ENCODE results near the gene NEURL1. TPM values are rescaled to one million over a fixed set of nuclear protein-coding genes. Genes with fewer than 3 reads are reported as not detected.

NEURL1 gene
- total RNA-seq, 3 donors from 2014 or later (not counting 1 experiment from before 2014, with no cell fraction given): 0.95 to 8.5 (median 1.5) TPM

- H3K27ac ChIP-seq (ENCODE audit: low read length): no peak overlapping the region
- Mint-ChIP-seq H3K4me1 (peaks cover 5 to 8% of the 10 kb centered on the region in 2 donors), H3K4me3 (peak overlapping the region; percentile 83), H3K9me3 (no peaks in the 10 kb centered on the region), H3K36me3 (no peaks in the 10 kb centered on the region), H3K27me3 (ENCODE audit: low read depth in 2 of 2) (peaks cover 15 to 30% of the 10 kb centered on the region in 2 donors), H3K27ac (no peak overlapping the region)
- no peaks in the 10 kb centered on the region for H3K36me3 ChIP-seq (ENCODE audit: control insufficient read depth, insufficient read depth, low read length)
- H3K27me3 ChIP-seq (ENCODE audit: control insufficient read depth, insufficient read depth, low read length): peaks cover 3% of the 10 kb centered on the region
- no peak for TF ChIP-seq CTCF (IDR thresholded peaks at IDR 0.05)
- H3K4me1 ChIP-seq (ENCODE audit: control insufficient read depth, insufficient read depth, low read length): peaks cover 16% of the 10 kb centered on the region
- H3K9me3 ChIP-seq (ENCODE audit: control insufficient read depth, insufficient read depth, low read length): no peaks in the 10 kb centered on the region
- intact Hi-C loops (cut with micrococcal nuclease): no loop called here
- WGBS (ENCODE audit: insufficient coverage): 7% methylated on average over 40 of the region's 44 CpGs
- DNase-seq (peak in 1 of 2 donors; percentile 33), ATAC-seq (peak in 2 of 3 donors; percentile 47 to 48)
- H3K4me3 ChIP-seq (ENCODE audit: low read length): no peak overlapping the region
Measured at GRCh38 chr10:103554488-103555324, 61.2 kb downstream of the NEURL1 start.

GRCh38 chr10:103555325-103555649 lies 61.8 kb downstream of the NEURL1 start:
- Mint-ChIP-seq H3K4me1 (peaks cover 5 to 8% of the 10 kb centered on the region in 2 donors), H3K27ac (no peak overlapping the region), H3K9me3 (no peaks in the 10 kb centered on the region), H3K27me3 (ENCODE audit: low read depth in 2 of 2) (peaks cover 15 to 33% of the 10 kb centered on the region in 2 donors), H3K4me3 (no peak overlapping the region), H3K36me3 (no peaks in the 10 kb centered on the region)
- peaks cover 3% of the 10 kb centered on the region for H3K27me3 ChIP-seq (ENCODE audit: control insufficient read depth, insufficient read depth, low read length)
- WGBS (ENCODE audit: insufficient coverage): 3% methylated on average over 18 of the region's 18 CpGs
- H3K36me3 ChIP-seq (ENCODE audit: control insufficient read depth, insufficient read depth, low read length): no peaks in the 10 kb centered on the region
- ATAC-seq: peak in 1 of 3 donors; percentile 50
- H3K9me3 ChIP-seq (ENCODE audit: control insufficient read depth, insufficient read depth, low read length): no peaks in the 10 kb centered on the region
- H3K27ac ChIP-seq (ENCODE audit: low read length): no peak overlapping the region
- intact Hi-C loops (cut with micrococcal nuclease): no loop called here
- no peak for TF ChIP-seq CTCF (IDR thresholded peaks at IDR 0.05)
- peaks cover 16% of the 10 kb centered on the region for H3K4me1 ChIP-seq (ENCODE audit: control insufficient read depth, insufficient read depth, low read length)
- DNase-seq: no peak
- H3K4me3 ChIP-seq (ENCODE audit: low read length): no peak overlapping the region

- H3K9me3 ChIP-seq (ENCODE audit: control insufficient read depth, insufficient read depth, low read length): no peaks in the 10 kb centered on the region
- H3K9me3 Mint-ChIP-seq: no peaks in the 10 kb centered on the region
- H3K36me3 ChIP-seq (ENCODE audit: control insufficient read depth, insufficient read depth, low read length): no peaks in the 10 kb centered on the region
- peaks cover 5 to 8% of the 10 kb centered on the region in 2 donors for H3K4me1 Mint-ChIP-seq
- no peaks in the 10 kb centered on the region for H3K36me3 Mint-ChIP-seq
- H3K27me3 Mint-ChIP-seq (ENCODE audit: low read depth in 2 of 2): peaks cover 15 to 33% of the 10 kb centered on the region in 2 donors
- no peak for DNase-seq
- TF ChIP-seq CTCF (IDR thresholded peaks at IDR 0.05): no peak
- H3K4me3 Mint-ChIP-seq: no peak overlapping the region
- ATAC-seq: no peak
- no peak overlapping the region for H3K27ac ChIP-seq (ENCODE audit: low read length)
- intact Hi-C loops (cut with micrococcal nuclease): no loop called here
- H3K27me3 ChIP-seq (ENCODE audit: control insufficient read depth, insufficient read depth, low read length): peaks cover 3% of the 10 kb centered on the region
- no peak overlapping the region for H3K27ac Mint-ChIP-seq
- H3K4me1 ChIP-seq (ENCODE audit: control insufficient read depth, insufficient read depth, low read length): peaks cover 16% of the 10 kb centered on the region
- 80% methylated on average over 11 of the region's 11 CpGs for WGBS (ENCODE audit: insufficient coverage)
- H3K4me3 ChIP-seq (ENCODE audit: low read length): no peak overlapping the region
Measured at GRCh38 chr10:103555712-103556111, 62.2 kb downstream of the NEURL1 start.

Data from natural killer cell (primary cell).